ENCODE results near the gene CAPN10.

Gene CAPN10

DNA sequence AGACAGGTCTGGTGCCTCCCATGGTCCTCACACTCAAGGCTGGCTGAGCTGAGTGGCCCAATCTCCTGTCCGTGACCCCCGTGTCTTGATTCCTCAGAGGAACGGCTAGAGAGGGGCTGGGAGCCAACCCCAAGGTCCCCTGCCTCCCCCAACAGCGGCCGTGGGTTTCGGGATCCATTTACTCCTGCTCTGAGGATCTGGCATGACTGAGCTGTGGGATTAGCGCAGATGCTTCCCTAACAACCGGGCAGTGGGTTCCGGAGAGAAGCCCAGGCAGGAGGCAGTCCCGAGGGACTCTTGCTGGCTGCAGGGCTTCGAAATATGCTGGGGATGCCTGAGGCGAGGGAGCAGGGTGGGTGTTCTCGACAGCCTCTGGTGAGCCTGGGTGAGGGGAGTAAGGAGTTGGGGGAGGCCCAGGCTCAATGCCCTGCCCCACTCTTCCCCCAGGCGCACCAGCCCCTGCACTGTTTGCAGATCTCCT is 57.7 kb downstream of the CAPN10 start:
- Histone ChIP-seq H3K79me2 (ENCODE audit: insufficient read depth, low read length) (no peaks in the 10 kb centered on the region), H3K4me2 (ENCODE audit: low read depth, low read length, poor library complexity, severe bottlenecking) (no peak overlapping the region), H3K27me3 (ENCODE audit: low read length) (no peaks in the 10 kb centered on the region), H3K27ac (ENCODE audit: low read depth, low read length) (no peak overlapping the region), H3K9ac (ENCODE audit: low read length) (no peak overlapping the region), H3K36me3 (ENCODE audit: low read length) (no peaks in the 10 kb centered on the region), H3F3A (ENCODE audit: insufficient read depth) (no peaks in the 10 kb centered on the region), H3K9me2 (replicated peaks; ENCODE audit: insufficient read depth, low read length) (no peaks in the 10 kb centered on the region), H2AFZ (ENCODE audit: low read depth, low read length, severe bottlenecking) (no peak overlapping the region), H4K20me1 (ENCODE audit: low read depth, low read length) (no peaks in the 10 kb centered on the region), H3K4me3 (ENCODE audit: insufficient read depth, low read length, poor library complexity, severe bottlenecking) (no peak overlapping the region), H3K9me3 (ENCODE audit: insufficient read depth, low read length) (no peaks in the 10 kb centered on the region)
- TF ChIP-seq EZH2phosphoT487 (conservative IDR thresholded peaks at IDR 0.05; ENCODE audit: low read length), result no peak
- TF ChIP-seq, protein P1, sequence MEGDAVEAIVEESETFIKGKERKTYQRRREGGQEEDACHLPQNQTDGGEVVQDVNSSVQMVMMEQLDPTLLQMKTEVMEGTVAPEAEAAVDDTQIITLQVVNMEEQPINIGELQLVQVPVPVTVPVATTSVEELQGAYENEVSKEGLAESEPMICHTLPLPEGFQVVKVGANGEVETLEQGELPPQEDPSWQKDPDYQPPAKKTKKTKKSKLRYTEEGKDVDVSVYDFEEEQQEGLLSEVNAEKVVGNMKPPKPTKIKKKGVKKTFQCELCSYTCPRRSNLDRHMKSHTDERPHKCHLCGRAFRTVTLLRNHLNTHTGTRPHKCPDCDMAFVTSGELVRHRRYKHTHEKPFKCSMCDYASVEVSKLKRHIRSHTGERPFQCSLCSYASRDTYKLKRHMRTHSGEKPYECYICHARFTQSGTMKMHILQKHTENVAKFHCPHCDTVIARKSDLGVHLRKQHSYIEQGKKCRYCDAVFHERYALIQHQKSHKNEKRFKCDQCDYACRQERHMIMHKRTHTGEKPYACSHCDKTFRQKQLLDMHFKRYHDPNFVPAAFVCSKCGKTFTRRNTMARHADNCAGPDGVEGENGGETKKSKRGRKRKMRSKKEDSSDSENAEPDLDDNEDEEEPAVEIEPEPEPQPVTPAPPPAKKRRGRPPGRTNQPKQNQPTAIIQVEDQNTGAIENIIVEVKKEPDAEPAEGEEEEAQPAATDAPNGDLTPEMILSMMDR (IDR thresholded peaks at IDR 0.05; ENCODE audit: insufficient read depth, low read length, poor library complexity, severe bottlenecking), result no peak

DNA sequence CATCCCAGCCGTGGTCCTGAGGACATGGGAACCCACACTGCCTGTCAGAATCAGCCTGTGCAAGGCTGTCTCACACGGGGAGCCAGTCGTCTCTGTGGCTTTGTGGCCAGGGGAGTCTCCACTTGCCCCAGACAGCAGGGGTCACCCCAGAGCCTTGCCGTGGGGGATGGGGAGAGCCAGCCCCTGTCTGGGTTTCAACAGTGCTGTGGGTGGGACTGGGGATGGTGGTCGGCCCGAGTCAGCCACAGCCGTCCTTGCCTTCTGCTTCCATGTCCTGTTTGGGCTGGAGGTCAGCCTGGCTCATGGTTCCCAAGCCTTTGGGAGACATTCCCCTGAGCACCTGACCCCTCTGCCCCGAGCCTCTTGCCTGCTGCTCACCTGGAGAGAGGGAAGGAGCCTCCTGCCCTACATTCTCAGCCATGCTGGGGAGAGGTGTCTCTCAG is 58.3 kb downstream of the CAPN10 start:
- Histone ChIP-seq H3K9ac (ENCODE audit: low read length) (no peak overlapping the region), H3K9me2 (replicated peaks; ENCODE audit: insufficient read depth, low read length) (no peaks in the 10 kb centered on the region), H3K36me3 (ENCODE audit: low read length) (no peaks in the 10 kb centered on the region), H3K9me3 (ENCODE audit: insufficient read depth, low read length) (no peaks in the 10 kb centered on the region), H3K4me3 (ENCODE audit: insufficient read depth, low read length, poor library complexity, severe bottlenecking) (no peak overlapping the region), H3K79me2 (ENCODE audit: insufficient read depth, low read length) (no peaks in the 10 kb centered on the region), H3K27ac (ENCODE audit: low read depth, low read length) (no peak overlapping the region), H3F3A (ENCODE audit: insufficient read depth) (no peaks in the 10 kb centered on the region), H3K4me2 (ENCODE audit: low read depth, low read length, poor library complexity, severe bottlenecking) (no peak overlapping the region), H2AFZ (ENCODE audit: low read depth, low read length, severe bottlenecking) (no peak overlapping the region), H4K20me1 (ENCODE audit: low read depth, low read length) (no peaks in the 10 kb centered on the region), H3K27me3 (ENCODE audit: low read length) (no peaks in the 10 kb centered on the region)
- no peak for TF ChIP-seq EZH2phosphoT487 (conservative IDR thresholded peaks at IDR 0.05; ENCODE audit: low read length)
- TF ChIP-seq, protein P1 (IDR thresholded peaks at IDR 0.05; ENCODE audit: insufficient read depth, low read length, poor library complexity, severe bottlenecking), result no peak

DNA sequence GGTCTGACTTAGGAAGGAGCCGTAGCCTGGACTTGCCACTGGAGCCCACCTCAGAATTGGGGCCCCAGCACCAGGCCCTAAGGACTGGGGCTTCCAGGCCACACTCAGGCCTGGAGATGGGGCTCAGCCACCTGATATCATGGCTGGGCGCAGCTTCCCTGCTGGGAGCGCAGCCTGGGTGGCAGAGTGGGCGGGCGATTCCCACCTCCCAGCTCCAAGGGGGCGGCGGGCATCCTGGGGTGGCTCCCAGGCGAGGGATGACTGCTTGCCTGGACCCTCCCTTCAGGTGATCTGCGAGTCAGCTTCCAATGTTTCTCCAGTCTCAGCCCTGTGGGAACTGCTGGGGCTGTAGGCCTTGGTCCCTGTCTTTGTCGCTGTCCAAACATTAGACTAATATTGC is 58.8 kb downstream of the CAPN10 start:
- Histone ChIP-seq H3K9me3 (ENCODE audit: insufficient read depth, low read length) (no peaks in the 10 kb centered on the region), H3K9me2 (replicated peaks; ENCODE audit: insufficient read depth, low read length) (no peaks in the 10 kb centered on the region), H4K20me1 (ENCODE audit: low read depth, low read length) (no peaks in the 10 kb centered on the region), H3K4me3 (ENCODE audit: insufficient read depth, low read length, poor library complexity, severe bottlenecking) (no peak overlapping the region), H3K36me3 (ENCODE audit: low read length) (no peaks in the 10 kb centered on the region), H3K9ac (ENCODE audit: low read length) (no peak overlapping the region), H3K27me3 (ENCODE audit: low read length) (no peaks in the 10 kb centered on the region), H3K4me2 (ENCODE audit: low read depth, low read length, poor library complexity, severe bottlenecking) (no peak overlapping the region), H3F3A (ENCODE audit: insufficient read depth) (no peaks in the 10 kb centered on the region), H3K79me2 (ENCODE audit: insufficient read depth, low read length) (no peaks in the 10 kb centered on the region), H2AFZ (ENCODE audit: low read depth, low read length, severe bottlenecking) (no peak overlapping the region), H3K27ac (ENCODE audit: low read depth, low read length) (no peak overlapping the region)
- TF ChIP-seq, protein P1 (IDR thresholded peaks at IDR 0.05; ENCODE audit: insufficient read depth, low read length, poor library complexity, severe bottlenecking), result no peak
- no peak for TF ChIP-seq EZH2phosphoT487 (conservative IDR thresholded peaks at IDR 0.05; ENCODE audit: low read length)

All from SU-DHL-6 (cell line).